GM23248 (cell line): ENCODE data around the gene PIAS1. TPM values are rescaled to one million over a fixed set of nuclear protein-coding genes. Genes with fewer than 3 reads are reported as not detected.
"Not testable (repeated sequence)": the region's sequence is repeated elsewhere in the genome, so short reads cannot be mapped to it uniquely, and the experiment has no call there.

ENCODE experiments used
- DNase-seq: peaks from one replicate; pipeline ENCODE4 v3.0.0-alpha.2; 2015
- H2AFZ ChIP-seq: fragments of 200-600 bp; sonication (generic); 2 replicates; pipeline ENCODE4 v1.6.1; 2016; ENCODE audit warnings: antibody characterized with exemption
- H3F3A ChIP-seq: fragments of 200-600 bp; sonication (generic); 2 replicates; pipeline ENCODE4 v1.6.1; 2016; ENCODE audit warnings: mild to moderate bottlenecking, antibody characterized with exemption, mixed run types; ENCODE audit not compliant: insufficient read depth
- H3K27ac ChIP-seq: fragments of 200-600 bp; sonication (generic); 2 replicates; pipeline ENCODE4 v1.5.1; 2016; ENCODE audit warnings: mild to moderate bottlenecking
- H3K27me3 ChIP-seq: fragments of 200-600 bp; sonication (generic); replicated peaks from 2 replicates; pipeline ENCODE4 v1.6.1; 2016; ENCODE audit warnings: mild to moderate bottlenecking; ENCODE audit not compliant: insufficient read depth
- H3K36me3 ChIP-seq: fragments of 200-600 bp; sonication (generic); 2 replicates; pipeline ENCODE4 v1.6.1; 2016; ENCODE audit warnings: low read depth, mild to moderate bottlenecking
- H3K4me1 ChIP-seq: fragments of 200-600 bp; sonication (generic); 2 replicates; pipeline ENCODE4 v1.6.1; 2016; ENCODE audit warnings: mild to moderate bottlenecking; ENCODE audit not compliant: insufficient read depth
- H3K4me2 ChIP-seq: fragments of 200-600 bp; sonication (generic); one replicate; pipeline ENCODE4 v1.6.1; 2016; ENCODE audit warnings: mild to moderate bottlenecking; ENCODE audit not compliant: unreplicated experiment
- H3K4me3 ChIP-seq: fragments of 200-600 bp; sonication (generic); 2 replicates; pipeline ENCODE4 v1.5.1; 2016; ENCODE audit warnings: mild to moderate bottlenecking
- H3K79me2 ChIP-seq: fragments of 200-600 bp; sonication (generic); 2 replicates; pipeline ENCODE4 v1.6.1; 2016; ENCODE audit warnings: mild to moderate bottlenecking; ENCODE audit not compliant: insufficient read depth
- H3K9ac ChIP-seq: fragments of 200-600 bp; sonication (generic); 2 replicates; pipeline ENCODE4 v1.6.1; 2016; ENCODE audit warnings: mild to moderate bottlenecking
- H3K9me2 ChIP-seq: fragments of 200-600 bp; sonication (generic); 2 replicates; pipeline ENCODE4 v1.6.1; 2016; ENCODE audit warnings: mixed run types, mild to moderate bottlenecking, moderate library complexity; ENCODE audit not compliant: insufficient read depth
- H3K9me3 ChIP-seq: fragments of 200-600 bp; sonication (generic); one replicate; pipeline ENCODE4 v1.6.1; 2017; ENCODE audit warnings: low read depth
- H4K20me1 ChIP-seq: fragments of 200-600 bp; sonication (generic); 2 replicates; pipeline ENCODE4 v1.6.0; 2016; ENCODE audit not compliant: insufficient read depth
- EZH2 ChIP-seq: fragments of 200-600 bp; sonication (generic); IDR thresholded peaks from 2 replicates; pipeline ENCODE4 v1.6.1; 2018; ENCODE audit warnings: antibody characterized with exemption, mild to moderate bottlenecking; ENCODE audit not compliant: insufficient read depth, poor library complexity, severe bottlenecking
- EZH2phosphoT487 ChIP-seq: fragments of 200-600 bp; sonication (generic); IDR thresholded peaks from 2 replicates; pipeline ENCODE4 v1.6.1; 2018; ENCODE audit warnings: antibody characterized with exemption, moderate library complexity, mild to moderate bottlenecking, low read depth; ENCODE audit not compliant: insufficient read depth
- WGBS, 2 experiments: methylation state at CpG; one replicate each; pipeline ENCODE4 v1.1.6; 2015 to 2017; ENCODE audit warnings: low lambda C conversion rate in 2 of 2, low coverage in 1 of 2; ENCODE audit errors: missing lambda C conversion rate in 2 of 2; 5-methylcytosine and 5-hydroxymethylcytosine counted together
- in situ Hi-C: fragments of 300-500 bp; cut with MboI; formaldehyde crosslinking; loops from 2 replicates; pipeline ENCODE4 v1.15.0; 2020
- polyA plus RNA-seq: library from polyadenylated mRNA; unstranded; fragments of >200 nt; fragmentation: Nextera tagmentation; extraction: Ambion mirVana; gene quantifications from 2 replicates; pipeline ENCODE4 v1.2.1, GENCODE V29; 2016
- total RNA-seq: library from RNA; depleted of rRNA; stranded (reverse); fragments of >200 nt; shearing (Covaris generic); gene quantifications from 2 replicates; pipeline ENCODE4 v1.2.3, GENCODE V29; 2014; rRNA removed

PIAS1 gene
- 10.9 and 14.8 TPM in 2 replicates for total RNA-seq
- 32.3 and 34.4 TPM in 2 replicates for polyA plus RNA-seq

DNA sequence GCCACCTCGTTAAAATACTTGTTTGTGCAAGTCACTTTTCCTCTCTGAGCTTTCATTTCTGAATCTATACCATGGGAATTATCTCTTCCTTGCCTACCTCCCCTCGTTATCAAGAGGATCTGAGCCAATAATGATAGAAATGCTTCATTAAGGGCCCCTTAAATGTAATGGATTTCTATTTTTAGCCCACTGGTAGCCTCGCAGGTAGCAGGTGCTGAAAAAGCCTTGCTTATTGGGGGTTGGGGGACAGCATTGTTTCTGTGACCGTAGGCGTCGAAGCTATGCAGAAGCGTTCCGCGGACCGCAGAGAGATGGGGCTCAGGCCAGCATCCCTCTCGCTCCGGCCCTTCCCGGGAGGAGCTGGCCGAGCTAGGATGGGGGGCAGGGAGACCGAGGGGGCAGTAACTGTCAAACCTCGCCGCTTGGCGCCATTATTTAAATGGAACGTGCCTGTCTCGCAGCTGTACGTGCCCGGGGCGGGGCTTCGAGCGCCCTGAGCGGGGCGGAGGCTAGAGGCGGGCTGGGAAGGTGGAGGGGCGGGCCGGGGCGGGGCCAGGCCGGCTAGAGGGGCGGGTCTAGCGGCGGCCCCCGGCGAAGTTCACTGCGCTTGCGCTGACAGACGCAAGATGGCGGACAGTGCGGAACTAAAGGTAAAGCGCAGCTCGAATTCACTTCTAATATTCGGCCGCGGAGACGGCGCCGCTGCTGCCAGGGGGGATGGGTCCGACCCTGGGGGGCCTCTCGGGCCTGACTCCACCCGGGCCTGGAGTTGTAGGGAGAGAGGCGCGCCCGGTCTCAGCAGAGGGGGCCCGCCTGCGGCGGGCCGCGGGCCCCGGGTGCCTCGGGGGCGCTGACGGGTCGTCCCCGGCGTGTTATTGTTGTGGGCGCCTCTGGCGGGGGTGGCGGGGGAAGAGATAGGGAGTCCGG lies at the start of gene PIAS1:
Gene PIAS1, plus strand, starts transcription at position 615 of the 927 bp plus-strand sequence. Its CDS starts 12 bp downstream, at position 627.
- in situ Hi-C loops = no loop called here
- H3F3A ChIP-seq = 0 out of 2 replicates have a peak, but pooled peaks cover 4% of the 10 kb centered on the region
- H3K4me3 ChIP-seq = peak within 1 kb of the TSS; percentile 91
- WGBS, 2 experiments = 2 to 4% methylated on average over 40 to 72 of the region's 72 CpGs
- DNase-seq = peak; percentile 97
- H3K9ac ChIP-seq = peak within 1 kb of the TSS; percentile 92
- peak within 1 kb of the TSS; percentile 69 for H3K27ac ChIP-seq
- no peaks in the 10 kb centered on the region for H3K27me3 ChIP-seq
- no peaks in the 10 kb centered on the region for H3K9me3 ChIP-seq
- no peaks in the 10 kb centered on the region for H3K9me2 ChIP-seq
- H3K36me3 ChIP-seq = no peaks in the 10 kb centered on the region
- H3K79me2 ChIP-seq = peaks cover 48% of the 10 kb centered on the region
- peaks cover 19% of the 10 kb centered on the region for H3K4me1 ChIP-seq
- peak within 1 kb of the TSS; percentile 92 for H2AFZ ChIP-seq
- peaks cover 21% of the 10 kb centered on the region; the same call in 1 of the 2 replicates for H4K20me1 ChIP-seq
- TF ChIP-seq EZH2phosphoT487 = no peak
- no peak for TF ChIP-seq EZH2
- peak within 1 kb of the TSS; percentile 97 for H3K4me2 ChIP-seq

DNA sequence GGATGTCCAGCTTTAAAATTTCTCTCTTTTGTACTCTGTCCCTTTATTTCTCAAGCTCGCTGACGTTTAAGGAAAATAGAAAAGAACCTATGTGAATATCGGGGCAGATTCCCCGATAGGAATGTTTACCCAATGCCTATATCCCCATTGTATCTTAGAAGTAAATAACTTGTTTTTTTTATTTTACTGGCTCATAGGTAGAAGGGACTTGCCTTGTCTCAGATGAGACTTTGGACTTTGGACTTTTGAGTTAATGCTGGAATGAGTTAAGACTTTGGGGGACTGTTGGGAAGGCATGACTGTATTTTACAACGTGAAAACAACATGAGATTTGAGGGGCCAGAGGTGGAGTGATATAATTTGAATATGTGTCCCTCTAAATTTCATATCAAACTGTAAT lies 46.5 kb upstream of the PIAS1 start:
- in situ Hi-C loops = not testable (repeated sequence)

DNA sequence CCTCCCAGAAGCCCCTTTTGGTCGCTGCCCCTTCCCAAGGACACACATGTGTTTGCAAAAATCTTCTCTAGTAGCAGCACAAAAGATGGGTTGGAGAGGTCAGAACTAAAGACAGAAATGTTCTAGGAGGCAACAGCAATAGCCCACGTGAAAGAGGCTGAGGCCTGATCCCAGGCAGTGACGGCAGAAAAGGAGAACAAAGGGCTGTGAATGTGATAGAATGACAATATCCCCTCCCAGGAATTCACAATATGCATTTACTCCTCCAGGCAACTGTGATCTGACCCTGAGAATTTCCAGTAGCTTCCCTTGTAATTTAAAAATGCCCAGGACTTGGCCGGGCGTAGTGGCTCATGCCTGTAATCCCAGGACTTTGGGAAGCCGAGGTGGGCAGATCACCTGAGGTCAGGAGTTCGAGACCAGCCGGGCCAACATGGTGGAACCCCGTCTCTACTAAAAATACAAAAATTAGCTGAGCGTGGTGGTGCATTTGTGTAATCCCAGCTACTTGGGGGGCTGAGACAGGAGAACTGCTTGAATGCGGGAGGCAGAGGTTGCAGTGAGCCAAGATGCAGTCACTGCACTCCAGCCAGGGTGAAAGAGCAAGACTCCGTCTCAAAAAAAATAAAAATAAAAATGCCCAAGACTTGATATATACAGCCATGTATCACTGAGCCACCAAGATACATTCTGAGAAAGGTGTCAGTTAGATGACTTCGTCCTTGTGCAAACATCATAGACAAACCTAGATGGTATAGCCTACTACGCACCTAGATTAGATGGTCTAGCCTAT lies 43.6 kb upstream of the PIAS1 start:
- no peak for DNase-seq
- Histone ChIP-seq H3K9ac (no peak overlapping the region), H3K4me2 (no peak overlapping the region), H3K79me2 (no peaks in the 10 kb centered on the region), H2AFZ (no peak overlapping the region), H3K27me3 (peaks cover 17% of the 10 kb centered on the region), H3K9me3 (no peaks in the 10 kb centered on the region), H4K20me1 (no peaks in the 10 kb centered on the region), H3K9me2 (no peaks in the 10 kb centered on the region), H3K4me3 (no peak overlapping the region), H3K36me3 (no peaks in the 10 kb centered on the region), H3K27ac (no peak overlapping the region), H3K4me1 (no peaks in the 10 kb centered on the region), H3F3A (no peaks in the 10 kb centered on the region)
- in situ Hi-C loops = no loop called here
- TF ChIP-seq EZH2phosphoT487 (no peak), EZH2 (no peak)
- 52 to 57% methylated on average over 14 of the region's 14 CpGs for WGBS, 2 experiments

More for the DNA sequence above, 46.5 kb upstream of the PIAS1 start:
- H3K4me1 ChIP-seq, H3K9me3 ChIP-seq, H3F3A ChIP-seq, H3K4me2 ChIP-seq, H3K9me2 ChIP-seq, H3K4me3 ChIP-seq, H4K20me1 ChIP-seq, H2AFZ ChIP-seq, DNase-seq, H3K9ac ChIP-seq, H3K36me3 ChIP-seq, H3K27ac ChIP-seq, H3K79me2 ChIP-seq: not testable (repeated sequence)
- 64% methylated on average over 5 of the region's 5 CpGs for WGBS, 2 experiments
- H3K27me3 ChIP-seq = peaks cover 12% of the 10 kb centered on the region

- H3K79me2 ChIP-seq = no peaks in the 10 kb centered on the region
- H3K27me3 ChIP-seq = peaks cover 17% of the 10 kb centered on the region
- no peak for DNase-seq
- H3K4me2 ChIP-seq = no peak overlapping the region
- no peak overlapping the region for H3K9ac ChIP-seq
- H3K9me2 ChIP-seq = no peaks in the 10 kb centered on the region
- H3K9me3 ChIP-seq = no peaks in the 10 kb centered on the region
- TF ChIP-seq EZH2phosphoT487 (no peak), EZH2 (no peak)
- in situ Hi-C loops = no loop called here
- H4K20me1 ChIP-seq = no peaks in the 10 kb centered on the region
- no peaks in the 10 kb centered on the region for H3F3A ChIP-seq
- no peaks in the 10 kb centered on the region for H3K36me3 ChIP-seq
- WGBS, 2 experiments = 7 to 13% methylated on average over 1 of the region's 1 CpG
- no peak overlapping the region for H2AFZ ChIP-seq
- no peak overlapping the region for H3K27ac ChIP-seq
- H3K4me1 ChIP-seq = no peaks in the 10 kb centered on the region
- no peak overlapping the region for H3K4me3 ChIP-seq
Measured at GRCh38 chr15:68012911-68013310, 41.2 kb upstream of the PIAS1 start.
